Prostate gland (tissue), 2 donors: ENCODE results near the gene PRKAG2.

Experiments
- CTCF ChIP-seq, 4 experiments: fragments of 200-600 bp in 2 of 4; fragments of 450-650 bp in 2 of 4; sonication (generic) in 2 of 4; IDR thresholded peaks; 1 replicate in 3 of 4; 2 replicates in 1 of 4; pipeline ENCODE4 v1.5.1; 2016 to 2019; ENCODE audit warnings: antibody characterized with exemption in 4 of 4, mild to moderate bottlenecking in 2 of 4, moderate library complexity in 2 of 4
- POLR2A ChIP-seq: fragments of 450-650 bp; IDR thresholded peaks from one replicate; pipeline ENCODE4 v1.6.1; 2016; ENCODE audit warnings: antibody characterized with exemption, mild to moderate bottlenecking

DNA sequence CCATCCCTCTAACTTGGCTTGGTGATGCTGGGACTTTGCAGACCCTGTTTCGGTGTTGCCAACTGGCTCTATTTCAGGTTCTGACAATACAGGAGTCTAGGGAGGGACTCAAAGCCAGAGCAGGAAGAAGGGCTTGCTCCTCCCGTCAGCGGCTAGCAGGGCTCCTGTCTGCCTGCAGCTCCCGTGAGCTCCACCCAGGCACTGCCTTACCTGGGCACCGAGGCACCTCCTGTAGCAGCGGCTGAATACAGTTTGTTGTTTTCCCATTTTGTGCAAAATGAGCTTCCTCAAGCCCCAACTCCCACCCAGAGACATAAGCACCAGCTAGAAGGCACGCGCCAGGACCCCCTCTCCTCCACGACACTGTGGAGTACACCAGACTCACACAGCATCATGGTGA, 287.9 kb downstream of the PRKAG2 start:
- TF ChIP-seq CTCF (IDR thresholded peaks at IDR 0.05) (no peak), POLR2A (no peak)
